NCI-H2081 treated with DMSO at 0.1 percent for 48 hours (cell line): ENCODE measurements around the gene LDHD.
"Not testable (repeated sequence)": the region's sequence is repeated elsewhere in the genome, so short reads cannot be mapped to it uniquely, and the experiment has no call there.

ENCODE experiments used
- DNase-seq: peaks from one replicate; lab custom pipeline; 2025; lab: John Stamatoyannopoulos, UW

The LDHD gene

DNA sequence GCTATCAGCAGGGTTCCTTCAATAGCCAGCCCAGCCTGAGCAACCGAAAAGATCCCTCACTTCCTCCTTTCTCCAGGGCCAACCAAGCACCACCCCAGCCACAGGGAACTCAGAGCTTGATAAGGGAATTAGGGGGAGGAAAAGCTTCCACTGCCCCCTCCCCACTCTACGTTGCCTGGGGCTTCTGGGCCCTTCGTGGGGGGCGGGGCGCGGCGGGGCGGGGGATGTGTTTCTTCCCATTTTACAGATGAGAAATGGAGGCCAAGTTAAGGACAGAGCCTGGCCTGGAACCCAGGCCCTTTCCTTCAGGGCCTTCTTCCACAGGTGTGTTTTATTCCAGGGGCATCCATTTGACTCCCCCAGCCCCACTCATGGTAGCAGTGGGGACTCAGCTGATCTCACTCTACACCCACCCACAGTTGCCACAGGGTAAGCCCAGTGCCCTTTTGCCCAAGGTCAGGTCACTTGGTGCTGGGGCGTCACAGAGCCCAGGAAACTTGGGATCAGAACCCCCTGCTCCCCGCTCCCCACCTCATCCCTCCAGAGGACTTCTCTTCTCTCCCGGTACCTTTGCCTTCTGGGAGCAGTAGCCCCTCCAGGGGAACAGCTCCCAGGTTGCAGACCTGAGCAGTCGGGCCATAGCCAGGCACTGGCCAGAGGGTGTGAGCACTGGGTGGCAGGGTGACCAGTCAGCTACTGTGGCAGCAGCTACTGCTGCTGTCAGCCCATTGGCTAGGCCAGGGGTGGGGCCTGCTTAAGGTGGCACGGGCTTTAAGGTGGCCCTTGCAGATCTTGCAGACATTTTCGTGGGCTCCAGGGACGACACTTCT is at the start of gene LDHD:
Gene LDHD, minus strand, starts transcription at position 700 of the 830 bp plus-strand sequence. Its CDS starts 60 bp downstream, at position 640.
- DNase-seq: no peak

DNA sequence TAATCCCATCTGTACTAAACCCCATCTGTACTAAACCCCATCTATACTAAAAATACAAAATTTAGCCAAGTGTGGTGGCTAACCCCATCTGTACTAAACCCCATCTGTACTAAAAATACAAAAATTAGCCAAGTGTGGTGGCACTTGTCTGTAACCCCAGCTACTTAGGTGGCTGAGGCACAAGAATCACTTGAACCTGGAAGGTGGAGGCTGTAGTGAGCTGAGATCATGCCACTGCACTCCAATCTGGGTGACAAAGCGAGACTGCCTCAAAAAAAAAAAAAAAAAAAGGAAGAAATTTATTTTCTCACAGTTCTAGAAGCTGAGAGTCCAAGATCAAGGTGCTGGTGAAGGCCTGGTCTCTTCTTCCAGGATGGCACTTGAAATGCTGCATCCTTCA is 43.8 kb upstream of the LDHD start:
- DNase-seq: no peak

DNA sequence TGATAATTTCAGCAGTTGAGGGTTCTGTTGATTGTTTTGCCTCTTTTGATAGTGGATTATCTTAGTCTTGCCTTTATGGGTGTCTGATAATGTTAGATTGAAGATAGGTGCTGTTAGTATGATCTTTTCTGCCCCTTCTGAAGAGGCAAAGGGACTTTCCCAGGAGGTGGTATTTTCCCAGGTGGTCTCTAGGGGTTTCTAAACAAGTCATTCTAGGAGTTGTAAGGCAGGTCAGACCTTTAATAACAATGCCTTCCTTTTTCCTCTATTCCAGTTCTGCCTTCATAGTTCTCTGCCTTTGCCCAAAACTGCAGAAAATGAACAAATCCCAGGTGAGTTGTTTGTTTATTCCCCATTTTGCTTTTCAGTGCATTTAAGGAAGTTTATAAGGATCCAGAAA is 36.1 kb upstream of the LDHD start:
- no peak for DNase-seq

DNA sequence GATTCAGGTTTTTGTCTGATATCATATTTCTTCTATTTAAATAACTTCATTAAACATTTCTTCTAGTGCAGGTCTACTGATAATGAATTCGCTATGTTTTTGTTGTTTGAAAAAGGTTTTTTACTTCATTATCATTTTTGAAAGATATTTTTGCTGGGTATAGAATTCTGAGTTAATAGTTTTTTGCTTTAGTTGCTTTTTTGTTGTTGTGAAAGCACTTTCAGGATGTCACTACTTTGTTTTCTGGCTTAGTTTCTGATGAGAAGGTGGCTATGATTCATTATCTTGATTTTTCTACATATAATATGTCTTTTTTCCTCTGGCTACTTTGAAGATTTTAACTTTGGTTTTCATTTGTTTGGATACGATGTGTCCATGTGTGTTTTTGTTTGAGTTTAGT is 35.2 kb upstream of the LDHD start:
- DNase-seq: no peak

DNA sequence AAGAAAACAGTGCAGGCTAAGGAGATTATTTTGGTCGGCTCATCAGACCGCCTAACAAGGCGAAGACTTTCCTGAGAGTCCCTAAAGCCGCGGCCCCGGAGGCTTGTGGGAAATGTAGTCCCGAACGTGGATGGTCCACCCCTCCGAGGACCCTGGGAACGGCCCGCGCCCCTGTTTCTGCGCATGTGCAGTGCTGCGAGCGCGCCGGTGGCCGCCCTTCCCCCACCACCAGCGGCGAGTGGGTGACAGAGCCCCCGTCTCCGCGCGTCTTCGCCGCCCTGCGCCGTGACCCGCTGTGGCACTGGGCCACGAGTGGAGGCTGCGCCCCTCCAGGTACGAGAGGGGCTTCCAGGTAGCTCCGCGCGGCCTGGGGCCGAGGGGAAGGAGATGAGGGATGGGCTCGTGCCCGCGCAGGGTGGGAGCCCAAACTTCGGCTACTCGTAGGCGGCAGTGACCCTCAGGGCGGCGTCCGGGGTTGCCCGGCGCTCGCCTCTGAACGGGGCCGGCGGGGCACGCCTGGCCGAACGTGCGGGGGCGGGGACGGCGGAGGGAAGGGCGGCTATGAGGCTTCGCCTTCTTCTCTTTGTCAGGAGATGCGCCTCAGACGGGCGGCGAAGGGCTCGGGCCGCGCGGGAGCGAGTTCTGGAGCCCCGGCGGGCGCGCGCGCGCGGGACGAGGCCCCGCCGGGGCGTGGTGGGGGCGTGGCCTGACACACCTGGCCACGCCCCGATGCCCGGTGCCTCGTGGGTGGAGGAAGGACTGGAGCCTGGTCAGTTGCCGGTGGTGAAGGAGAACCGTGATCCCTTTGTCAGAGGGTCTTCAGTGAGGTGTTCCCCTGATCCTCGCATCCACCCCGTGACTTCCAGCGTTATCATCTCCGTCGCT is 32.0 kb upstream of the LDHD start, which contains the start of gene ZFP1:
Gene ZFP1, plus strand, starts transcription at position 214 of the 885 bp plus-strand sequence. CDS start 4,428 bp downstream, outside the sequence.
- peak; percentile 75 for DNase-seq

DNA sequence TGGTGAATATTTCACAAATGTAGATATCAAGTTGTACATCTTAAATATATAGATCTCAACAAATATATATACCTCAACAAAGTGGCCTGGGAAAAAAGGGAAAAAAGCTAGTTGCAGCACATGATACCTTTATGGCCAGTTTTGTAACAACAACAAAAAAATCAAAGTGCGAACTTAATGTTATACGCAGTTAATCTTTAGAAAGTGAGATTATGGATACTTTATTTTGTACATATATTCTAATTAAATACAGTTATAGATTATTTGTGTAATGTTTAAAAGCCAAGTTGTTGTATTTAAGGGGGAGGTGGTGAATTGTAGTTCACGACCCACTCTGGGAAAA is 31.4 kb upstream of the LDHD start:
- no peak for DNase-seq

DNA sequence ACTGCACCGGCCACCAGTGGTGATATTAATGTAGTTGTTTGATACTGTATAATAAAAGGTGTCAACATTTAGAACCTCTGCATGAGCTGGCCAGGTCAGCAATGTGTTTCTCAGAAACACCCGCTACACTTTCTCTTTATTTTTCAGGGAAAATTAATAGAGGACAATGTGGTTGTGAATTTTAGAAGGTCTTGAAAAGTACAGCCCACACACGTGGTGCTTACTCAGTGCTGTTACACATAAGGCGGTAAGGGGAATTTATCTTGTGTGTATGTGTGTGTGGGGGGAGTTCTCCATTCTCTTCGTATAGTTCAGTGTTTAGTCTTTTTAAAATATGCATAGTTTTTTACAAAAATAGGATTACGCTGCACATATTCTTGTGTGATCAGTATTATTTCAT is 27.4 kb upstream of the LDHD start:
- DNase-seq: no peak

DNA sequence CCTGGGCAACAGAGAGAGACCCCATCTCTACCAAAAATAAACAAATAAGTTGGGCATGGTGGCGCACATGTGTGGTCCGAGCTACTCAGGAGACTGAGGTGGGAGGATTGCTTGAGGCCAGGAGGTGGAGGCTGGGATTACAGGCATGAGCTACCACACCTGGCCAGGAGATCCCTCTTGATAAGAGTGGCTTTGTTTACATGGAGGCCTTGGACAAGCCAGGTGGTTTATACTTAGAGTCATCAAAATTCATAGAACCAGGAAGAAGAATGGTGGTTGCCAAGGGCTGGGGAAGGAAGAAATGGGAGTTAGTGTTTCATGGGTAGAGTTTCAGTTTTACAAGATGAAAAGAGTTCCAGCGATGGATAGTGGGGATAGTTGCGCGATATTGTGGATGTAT is 22.9 kb upstream of the LDHD start:
- no peak for DNase-seq

DNA sequence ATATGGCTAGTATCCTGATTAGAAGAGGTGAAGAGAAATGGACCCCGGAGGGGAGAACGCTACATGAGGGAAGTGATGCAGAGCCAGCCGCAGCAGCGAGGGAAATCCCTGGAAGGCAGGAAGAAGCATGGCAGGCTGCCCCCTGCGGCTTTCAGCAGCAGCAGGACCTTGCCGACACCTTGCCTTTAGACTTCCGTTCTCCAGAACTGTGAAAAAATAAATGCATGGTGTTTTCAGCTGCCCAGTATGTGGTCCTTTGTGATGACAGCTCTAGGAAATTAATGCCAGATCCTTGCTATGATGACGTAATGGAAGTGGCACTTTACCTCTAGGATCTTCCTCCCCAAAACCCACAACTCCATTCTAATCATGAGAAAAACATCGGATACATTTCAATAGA is 22.1 kb upstream of the LDHD start:
- DNase-seq: no peak

DNA sequence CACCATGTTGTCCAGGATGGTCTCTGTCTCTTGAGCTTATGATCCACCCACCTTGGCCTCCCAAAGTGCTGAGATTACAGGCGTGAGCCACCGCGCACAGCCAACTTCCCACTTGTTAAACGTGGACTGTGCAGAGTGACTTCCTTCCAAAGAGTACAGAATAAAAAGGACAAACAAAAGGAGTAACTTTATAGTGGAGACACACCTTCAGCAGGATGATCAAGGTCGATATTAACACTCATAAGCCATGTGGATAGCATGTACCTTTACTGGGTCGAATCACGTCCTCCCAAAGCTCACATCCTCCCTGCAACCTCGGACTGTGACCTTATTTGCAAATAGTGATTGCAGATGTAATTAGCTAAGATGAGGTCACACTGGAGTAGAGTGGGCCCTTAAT is 21.7 kb upstream of the LDHD start:
- no peak for DNase-seq

DNA sequence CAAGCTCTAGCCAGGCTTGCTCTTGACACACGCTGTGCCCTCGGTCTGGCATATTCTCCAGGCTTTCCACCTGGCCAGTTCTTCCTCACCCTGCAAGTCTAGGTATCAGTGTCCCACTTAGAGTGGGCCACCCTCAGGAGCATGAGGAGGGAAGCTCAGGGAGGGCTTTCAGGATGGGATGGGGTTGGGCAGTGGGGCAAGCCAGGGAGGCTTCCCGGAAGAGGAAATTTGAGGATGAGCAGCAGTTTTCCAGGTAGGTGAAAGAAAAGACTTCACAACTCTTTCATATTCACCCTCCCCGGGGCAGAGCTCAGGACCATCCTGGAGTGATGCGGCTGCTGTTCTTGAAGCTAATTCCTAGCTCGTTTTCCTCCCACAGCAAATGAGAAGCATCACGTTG is 14.5 kb upstream of the LDHD start:
- no peak for DNase-seq

DNA sequence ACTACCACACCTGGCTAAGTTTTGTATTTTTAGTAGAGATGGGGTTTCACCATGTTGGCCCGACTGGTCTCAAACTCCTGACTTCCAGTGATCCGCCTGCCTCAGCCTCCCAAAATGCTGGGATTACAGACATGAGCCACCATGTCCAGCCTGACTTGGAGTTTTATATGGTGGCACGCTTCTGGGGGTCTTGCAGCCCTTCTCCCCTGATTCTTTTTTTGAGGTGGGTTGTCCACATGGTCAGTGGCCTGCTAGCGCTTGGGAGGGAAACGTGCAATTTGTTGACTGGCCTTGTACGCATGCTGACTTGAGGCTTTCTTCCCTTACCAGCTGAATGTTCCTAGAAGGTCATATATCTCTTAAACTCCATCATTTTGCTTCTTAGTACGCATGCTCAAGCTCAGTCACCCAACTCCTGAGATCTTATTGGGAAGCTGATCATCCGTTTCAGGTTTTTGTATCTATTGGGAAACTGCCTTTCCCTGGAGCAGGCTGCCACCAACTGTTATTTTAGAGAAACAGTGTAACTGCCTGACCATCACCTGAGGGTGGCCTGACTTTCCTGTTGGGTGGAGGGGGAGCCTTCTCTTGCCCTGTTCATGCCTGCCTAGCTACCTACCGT is 13.7 kb upstream of the LDHD start:
- DNase-seq: no peak

DNA sequence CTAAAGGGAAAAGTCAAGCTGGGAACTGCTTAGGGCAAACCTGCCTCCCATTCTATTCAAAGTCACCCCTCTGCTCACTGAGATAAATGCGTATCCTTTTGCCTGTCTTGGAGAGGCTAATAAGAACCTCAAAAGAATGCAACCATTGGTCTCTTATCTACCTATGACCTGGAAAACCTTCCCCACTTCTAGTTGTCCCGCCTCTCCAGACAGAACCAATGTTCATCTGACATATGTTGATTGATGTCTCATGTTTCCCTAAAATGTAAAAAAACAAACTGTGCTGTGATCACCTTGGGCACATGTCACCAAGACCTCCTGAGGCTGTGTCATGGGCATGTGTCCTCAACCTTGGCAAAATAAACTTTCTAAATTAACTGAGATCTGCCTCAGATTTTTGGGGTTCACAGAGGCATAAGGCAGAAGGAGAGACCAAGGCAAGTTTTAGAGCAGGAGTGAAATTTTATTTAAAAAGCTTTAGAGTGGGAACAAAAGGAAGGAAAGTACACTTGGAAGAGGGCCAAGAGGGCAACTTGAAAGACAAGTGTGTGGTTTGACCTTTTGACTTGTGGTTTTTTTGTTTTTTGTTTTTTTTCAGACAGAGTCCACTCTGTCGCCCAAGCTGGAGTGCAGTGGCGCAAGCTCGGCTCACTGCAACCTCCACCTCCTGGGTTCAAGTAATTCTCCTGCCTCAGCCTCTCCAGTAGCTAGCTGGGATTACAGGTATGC is 13.0 kb upstream of the LDHD start:
- not testable (repeated sequence) for DNase-seq

DNA sequence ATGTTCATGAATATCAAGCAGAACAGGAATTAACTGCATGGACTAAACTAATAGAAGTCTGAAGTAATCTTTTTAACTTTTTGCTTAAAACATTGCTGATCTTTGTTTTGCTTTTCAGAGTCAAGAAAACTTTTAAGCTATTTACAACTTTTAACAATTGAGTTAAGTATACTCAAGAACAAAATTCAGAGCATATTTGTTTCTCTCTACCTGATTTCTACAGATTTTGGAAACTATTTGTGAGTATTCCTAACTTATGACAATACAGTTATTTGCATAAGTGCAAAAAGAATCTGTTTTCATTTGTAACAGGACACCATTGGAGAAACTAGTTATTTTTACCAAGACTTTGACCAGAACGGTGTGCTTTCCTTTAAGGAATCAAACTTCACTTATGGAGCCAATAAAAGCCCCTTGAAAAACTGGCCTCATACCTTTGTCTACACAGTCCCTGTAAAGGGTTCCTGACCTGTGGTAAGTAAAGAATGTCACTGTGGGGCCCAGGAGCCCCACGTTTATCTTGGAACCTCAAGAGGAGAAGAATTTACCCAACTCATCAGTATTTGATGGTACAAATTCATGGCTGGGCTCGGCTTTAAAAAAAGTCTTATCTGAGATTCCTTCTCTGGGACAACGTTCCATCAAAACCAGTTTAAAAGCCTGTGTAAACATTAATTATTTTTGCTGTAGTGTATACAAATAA is 11.3 kb upstream of the LDHD start:
- DNase-seq: no peak

DNA sequence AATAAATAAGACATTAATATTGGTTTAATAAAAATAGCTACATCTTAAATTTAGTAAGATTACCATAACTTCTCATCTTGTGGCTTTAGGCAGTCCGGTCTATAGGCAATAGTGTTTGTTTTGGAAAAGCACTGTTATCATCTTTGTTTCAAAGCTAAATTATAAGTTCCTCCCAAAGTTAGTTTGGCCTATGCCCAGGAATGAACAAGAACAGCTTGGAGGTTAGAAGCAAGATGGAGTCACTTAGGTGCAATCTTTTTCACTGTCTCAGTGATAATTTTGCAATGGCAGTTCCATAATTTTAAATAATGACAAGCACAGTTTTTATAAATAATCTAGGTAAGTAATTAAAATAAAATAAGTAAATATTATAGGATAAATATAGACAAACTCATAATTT is 6.0 kb upstream of the LDHD start:
- DNase-seq: no peak

DNA sequence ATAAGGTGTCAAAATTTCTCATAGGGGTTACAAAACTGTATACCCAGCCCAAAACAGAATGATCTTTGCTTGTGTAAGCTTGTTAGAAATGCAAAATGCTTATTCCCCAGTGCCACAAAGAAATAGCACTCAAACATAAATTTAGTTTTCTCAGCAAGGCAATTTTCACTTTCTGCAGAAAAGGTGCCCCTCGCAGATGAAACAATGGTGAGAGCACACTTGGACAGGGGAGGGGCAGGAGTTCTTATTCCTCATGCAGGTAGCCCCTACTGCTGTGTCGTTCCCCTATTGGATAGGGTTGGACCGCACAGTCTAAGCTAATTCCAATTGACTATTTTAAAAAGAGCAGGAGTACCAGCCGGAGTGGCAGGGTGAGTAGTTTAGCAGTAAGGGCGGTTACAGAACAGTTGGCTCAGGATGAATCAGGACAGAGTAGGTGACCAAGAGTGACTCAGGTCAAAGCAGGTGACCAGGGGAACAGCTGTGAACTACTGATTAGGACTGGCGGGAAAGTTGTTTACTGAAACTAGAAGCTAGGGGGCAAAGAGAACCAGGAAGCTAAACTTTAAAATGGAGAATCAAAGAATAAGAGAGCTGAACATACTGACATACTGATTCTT is 5.5 kb upstream of the LDHD start:
- DNase-seq: no peak

DNA sequence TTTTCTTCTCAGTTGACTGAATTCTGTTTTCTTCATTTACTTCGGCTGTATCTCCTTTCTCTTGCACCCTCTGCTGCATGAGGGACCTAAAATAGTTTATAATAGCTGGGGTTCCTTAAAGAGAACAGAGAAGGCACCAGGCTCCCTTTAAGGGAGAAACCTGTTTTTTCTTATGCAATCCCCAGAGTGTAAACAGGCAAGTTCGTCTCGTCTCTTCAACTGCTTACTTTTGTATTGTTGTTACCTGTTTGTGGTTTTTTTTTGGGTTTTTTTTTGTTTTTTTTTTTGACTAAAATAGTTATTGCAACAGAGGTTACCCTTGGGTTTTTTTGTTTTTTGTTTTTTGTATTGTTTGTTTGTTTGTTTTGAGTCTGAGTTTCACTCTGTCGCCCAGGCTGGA is 3.7 kb upstream of the LDHD start:
- DNase-seq: no peak

DNA sequence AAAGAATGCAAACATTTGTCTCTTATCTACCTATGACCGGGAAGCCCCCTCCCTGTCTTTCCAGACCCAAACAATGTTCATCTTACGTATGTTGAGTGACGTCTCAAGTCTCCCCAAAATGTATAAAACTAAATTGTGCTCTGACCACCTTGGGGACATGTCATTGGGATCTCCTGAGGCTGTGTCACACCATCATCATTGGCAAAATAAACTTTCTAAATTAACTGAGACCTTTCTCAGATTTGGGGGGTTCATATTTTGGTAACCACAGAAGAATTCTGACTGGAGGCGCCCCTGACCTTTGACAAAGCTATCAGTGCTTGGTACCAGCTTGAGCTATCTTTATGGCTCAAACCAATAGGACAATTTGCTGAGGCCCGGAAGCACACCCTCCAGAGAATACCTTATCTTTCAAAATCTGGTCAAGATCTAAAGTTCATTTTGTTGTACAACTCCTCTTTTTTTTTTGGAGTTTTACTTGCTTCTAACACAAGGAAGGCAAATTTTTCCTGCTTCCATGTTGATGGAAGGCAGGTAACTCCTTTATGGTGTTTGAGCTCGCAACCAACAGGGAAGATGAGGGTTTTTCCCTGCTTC is 2.5 kb upstream of the LDHD start:
- no peak for DNase-seq

DNA sequence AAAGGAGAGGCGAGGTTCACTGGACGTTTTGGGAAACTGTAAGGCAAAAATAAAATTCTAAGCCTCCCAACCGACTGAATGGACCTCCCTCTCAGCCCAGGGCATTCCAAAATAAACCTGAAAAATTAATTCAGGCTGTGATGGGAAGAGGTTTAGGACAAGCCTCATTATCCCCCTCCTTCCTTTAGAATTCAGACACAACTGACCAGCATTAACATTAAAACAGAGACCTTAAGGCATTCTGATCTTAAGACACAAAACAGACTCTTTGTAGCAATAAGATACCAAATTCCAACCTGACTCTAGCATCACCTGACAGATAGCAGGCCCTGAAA is 298 bp upstream of the LDHD start:
- no peak for DNase-seq

DNA sequence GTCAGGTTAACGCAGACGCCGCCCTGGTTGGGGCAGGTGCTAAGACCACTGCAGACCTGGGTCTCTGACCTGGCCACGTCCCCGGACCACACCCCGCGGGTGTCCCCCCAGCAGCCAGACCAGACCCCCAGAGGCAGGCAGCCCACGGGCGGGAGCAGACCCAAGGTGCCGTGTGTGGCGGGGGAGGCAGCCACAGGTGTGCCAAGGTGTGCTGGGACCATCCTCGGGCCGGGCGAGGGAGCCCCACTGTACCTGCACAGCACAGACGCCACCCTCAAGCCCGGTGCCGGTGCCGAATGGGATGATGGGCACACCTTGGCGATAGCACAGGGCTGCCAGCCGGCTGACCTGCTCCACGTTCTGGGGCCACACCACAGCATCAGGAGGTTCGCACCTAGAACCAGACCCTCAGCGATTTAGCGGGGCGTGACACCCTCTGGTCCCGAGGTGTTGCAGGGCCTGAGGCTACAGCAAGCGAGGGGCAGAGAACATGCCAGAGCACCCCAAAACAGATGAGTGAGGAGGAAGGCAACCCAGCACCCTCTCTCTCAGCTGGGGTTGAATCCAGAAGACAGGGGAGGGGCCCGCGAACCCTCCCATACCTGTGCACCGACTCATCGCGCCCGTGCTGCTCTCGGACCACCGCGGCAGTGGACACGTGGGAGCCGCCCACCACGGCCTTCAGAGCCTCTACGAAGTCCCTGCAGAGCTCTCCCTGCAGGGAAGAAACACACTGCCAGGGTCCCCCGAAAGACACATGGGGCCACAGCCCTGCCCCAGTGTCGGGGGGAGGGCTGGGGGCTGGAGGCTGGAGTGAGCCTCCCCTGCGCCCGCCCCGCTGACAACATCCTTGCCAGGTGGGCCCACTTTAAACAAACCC is 1.4 kb downstream of the LDHD start:
- DNase-seq: no peak
